Measurements from ENCODE around the gene PCYT2.

GRCh38 chr17:81889602-81890001 lies 21.6 kb downstream of the PCYT2 start:
- no peak for TF ChIP-seq RELA (CRISPR knock-in tag; IDR thresholded peaks at IDR 0.05; ENCODE audit: borderline replicate concordance)
- TF ChIP-seq ZNF138 (CRISPR knock-in tag; conservative IDR thresholded peaks at IDR 0.05), result no peak
- no peak for TF ChIP-seq CTCF (IDR thresholded peaks at IDR 0.05)
- TF ChIP-seq MXD4 (CRISPR knock-in tag; IDR thresholded peaks at IDR 0.05; ENCODE audit: borderline replicate concordance), result no peak
- TF ChIP-seq ZNF219 (CRISPR knock-in tag; IDR thresholded peaks at IDR 0.05; ENCODE audit: borderline replicate concordance), result no peak
- no peak for TF ChIP-seq TEAD1 (CRISPR knock-in tag; IDR thresholded peaks at IDR 0.05)
- no peak for TF ChIP-seq E2F1 (CRISPR knock-in tag; IDR thresholded peaks at IDR 0.05)
- TF ChIP-seq ATF6 (CRISPR knock-in tag; IDR thresholded peaks at IDR 0.05), result no peak
- TF ChIP-seq ZNF121 (CRISPR knock-in tag; IDR thresholded peaks at IDR 0.05), result no peak
- no peak for TF ChIP-seq ZNF425 (CRISPR knock-in tag; conservative IDR thresholded peaks at IDR 0.05)
- no peak for TF ChIP-seq PRDM15 (CRISPR knock-in tag; IDR thresholded peaks at IDR 0.05)
- TF ChIP-seq MLX (CRISPR knock-in tag; IDR thresholded peaks at IDR 0.05), result no peak
- TF ChIP-seq FOXP1 (CRISPR knock-in tag; IDR thresholded peaks at IDR 0.05; ENCODE audit: borderline replicate concordance), result no peak
- TF ChIP-seq E2F5 (CRISPR knock-in tag; IDR thresholded peaks at IDR 0.05), result no peak
